Fibroblast of pulmonary artery (primary cell): ENCODE data around the gene PRELID3B.

Experiments used
- DNase-seq: peaks from one replicate; pipeline ENCODE4 v3.0.0-alpha.2; 2010; ENCODE audit warnings: low read depth
- H3K4me3 ChIP-seq: replicated peaks from 2 replicates; pipeline ENCODE4 v1.5.1; 2011; ENCODE audit warnings: low read depth, mild to moderate bottlenecking, control low read depth, low read length, moderate library complexity
- CTCF ChIP-seq: IDR thresholded peaks from 2 replicates; pipeline ENCODE4 v1.5.1; 2011; ENCODE audit warnings: mild to moderate bottlenecking, control low read depth, low read length, inconsistent platforms; ENCODE audit errors: missing control alignments

The PRELID3B gene

DNA sequence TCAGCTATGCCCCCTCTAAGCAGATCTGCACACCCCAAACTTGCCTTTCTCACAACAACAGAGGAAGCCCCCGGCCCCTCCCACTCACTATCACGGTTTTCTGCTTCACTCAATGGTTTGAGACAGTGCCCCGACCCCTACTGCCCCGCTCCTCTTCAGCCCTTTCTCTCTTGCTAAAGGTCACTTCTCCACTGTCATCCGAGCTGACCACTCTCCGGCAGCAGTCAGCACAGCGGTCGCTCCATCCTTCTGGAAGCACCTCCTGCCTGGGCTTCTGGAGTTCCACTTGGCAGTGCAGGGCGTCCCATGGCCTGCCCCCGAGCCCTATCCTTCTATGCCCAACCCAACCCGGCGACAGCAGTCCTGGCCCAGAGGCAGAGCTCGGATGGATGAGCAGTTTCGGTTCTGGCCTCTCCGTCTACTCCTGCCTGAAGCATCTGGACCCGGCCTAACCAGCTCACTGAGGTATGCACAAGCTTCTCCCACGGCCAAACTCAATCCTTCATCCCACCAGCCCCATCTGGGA is 39.6 kb downstream of the PRELID3B start:
- H3K4me3 ChIP-seq: no peak overlapping the region
- TF ChIP-seq CTCF: no peak
- no peak for DNase-seq

DNA sequence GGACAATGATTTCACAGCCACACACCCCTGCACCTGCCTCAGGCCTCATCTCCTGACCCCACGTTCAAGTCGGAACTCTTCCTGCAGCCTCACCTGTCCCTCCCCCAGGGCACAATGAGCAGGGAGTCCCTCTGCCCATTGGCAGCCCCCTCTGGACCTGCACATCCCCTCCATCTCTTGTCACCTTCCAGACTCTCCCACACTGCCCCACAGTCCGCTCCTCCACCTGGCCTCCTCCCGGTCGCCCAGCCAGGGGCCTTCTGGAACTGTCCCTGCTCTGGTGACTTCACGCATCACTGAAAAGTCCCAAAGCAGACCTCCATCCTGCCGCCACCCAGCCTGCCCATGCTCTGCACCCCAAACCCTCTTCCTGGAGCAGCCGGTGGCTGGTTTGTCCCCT is 40.2 kb downstream of the PRELID3B start:
- no peak for DNase-seq
- no peak overlapping the region for H3K4me3 ChIP-seq
- TF ChIP-seq CTCF: no peak

GRCh38 chr20:59001449-59002171 is 41.0 kb downstream of the PRELID3B start:
- DNase-seq: no peak
- H3K4me3 ChIP-seq: no peak overlapping the region
- TF ChIP-seq CTCF: no peak

GRCh38 chr20:59001068-59001448 is 41.5 kb downstream of the PRELID3B start:
- TF ChIP-seq CTCF: no peak

DNA sequence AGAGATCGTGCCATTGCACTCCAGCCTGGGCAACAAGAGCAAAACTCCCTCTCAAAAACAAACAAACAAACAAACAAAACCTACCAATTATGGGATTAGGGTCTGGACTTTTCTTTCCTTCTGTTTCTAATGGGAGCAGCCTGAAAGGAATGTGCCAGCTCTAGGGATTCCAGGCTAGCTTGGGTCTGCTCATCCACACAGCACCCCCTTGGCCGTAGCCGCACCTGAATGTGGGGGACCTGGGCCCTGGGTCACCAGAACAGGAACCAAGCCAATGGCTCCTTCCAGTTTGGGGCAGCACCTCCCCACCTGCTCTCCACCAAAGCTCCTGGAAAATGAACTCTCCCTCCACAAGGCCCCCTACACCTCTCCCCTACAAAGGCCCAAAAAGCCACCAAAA is 42.3 kb downstream of the PRELID3B start:
- H3K4me3 ChIP-seq: no peak overlapping the region
- TF ChIP-seq CTCF: no peak
- DNase-seq: no peak

More at GRCh38 chr20:59001068-59001448, 41.5 kb downstream of the PRELID3B start:
- H3K4me3 ChIP-seq: no peak overlapping the region
- no peak for DNase-seq

GRCh38 chr20:58998656-58999055 is 43.9 kb downstream of the PRELID3B start:
- no peak overlapping the region for H3K4me3 ChIP-seq
- DNase-seq: no peak
- no peak for TF ChIP-seq CTCF

- no peak for TF ChIP-seq CTCF
- no peak for DNase-seq
- no peak overlapping the region for H3K4me3 ChIP-seq
These were observed 45.3 kb downstream of the PRELID3B start for GRCh38 chr20:58997141-58997770.
